ENCODE results near the gene SLC52A3. TPM values are rescaled to one million over a fixed set of nuclear protein-coding genes. Genes with fewer than 3 reads are reported as not detected.

Gene SLC52A3
- total RNA-seq, 1 donor from 2014 or later = 0.38 TPM

DNA sequence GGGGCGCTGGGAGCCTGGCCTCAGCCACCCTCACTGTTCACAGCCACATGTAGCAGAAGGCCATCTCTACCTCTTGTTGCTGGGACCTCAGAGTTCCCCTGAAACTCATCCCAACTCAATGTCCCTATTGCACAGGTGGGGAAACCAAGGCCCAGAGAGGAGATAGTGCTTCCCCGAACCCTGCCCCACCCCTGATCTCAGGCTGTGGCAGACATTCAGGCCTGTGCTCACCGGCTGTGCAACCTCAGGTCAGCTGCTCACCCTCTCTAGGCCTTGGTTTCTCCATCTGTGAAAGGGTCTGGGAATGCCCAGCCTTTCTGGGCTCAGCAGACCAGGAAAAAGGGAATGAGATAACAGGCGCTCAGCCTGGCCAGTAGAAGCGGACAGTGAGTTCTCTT lies 6.4 kb upstream of the SLC52A3 start:
- Mint-ChIP-seq H3K36me3 (ENCODE audit: insufficient read depth) (no peaks in the 10 kb centered on the region), H3K9me3 (ENCODE audit: low read depth) (no peaks in the 10 kb centered on the region), H3K27ac (no peak overlapping the region), H3K4me1 (ENCODE audit: low read depth) (peaks cover 23% of the 10 kb centered on the region), H3K27me3 (peaks cover 3% of the 10 kb centered on the region), H3K4me3 (ENCODE audit: low read depth) (no peak overlapping the region)
- TF ChIP-seq, protein P1, sequence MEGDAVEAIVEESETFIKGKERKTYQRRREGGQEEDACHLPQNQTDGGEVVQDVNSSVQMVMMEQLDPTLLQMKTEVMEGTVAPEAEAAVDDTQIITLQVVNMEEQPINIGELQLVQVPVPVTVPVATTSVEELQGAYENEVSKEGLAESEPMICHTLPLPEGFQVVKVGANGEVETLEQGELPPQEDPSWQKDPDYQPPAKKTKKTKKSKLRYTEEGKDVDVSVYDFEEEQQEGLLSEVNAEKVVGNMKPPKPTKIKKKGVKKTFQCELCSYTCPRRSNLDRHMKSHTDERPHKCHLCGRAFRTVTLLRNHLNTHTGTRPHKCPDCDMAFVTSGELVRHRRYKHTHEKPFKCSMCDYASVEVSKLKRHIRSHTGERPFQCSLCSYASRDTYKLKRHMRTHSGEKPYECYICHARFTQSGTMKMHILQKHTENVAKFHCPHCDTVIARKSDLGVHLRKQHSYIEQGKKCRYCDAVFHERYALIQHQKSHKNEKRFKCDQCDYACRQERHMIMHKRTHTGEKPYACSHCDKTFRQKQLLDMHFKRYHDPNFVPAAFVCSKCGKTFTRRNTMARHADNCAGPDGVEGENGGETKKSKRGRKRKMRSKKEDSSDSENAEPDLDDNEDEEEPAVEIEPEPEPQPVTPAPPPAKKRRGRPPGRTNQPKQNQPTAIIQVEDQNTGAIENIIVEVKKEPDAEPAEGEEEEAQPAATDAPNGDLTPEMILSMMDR (IDR thresholded peaks at IDR 0.05; ENCODE audit: unreplicated experiment) = no peak
- no peak for DNase-seq (ENCODE audit: low spot score, unreplicated experiment)

DNA sequence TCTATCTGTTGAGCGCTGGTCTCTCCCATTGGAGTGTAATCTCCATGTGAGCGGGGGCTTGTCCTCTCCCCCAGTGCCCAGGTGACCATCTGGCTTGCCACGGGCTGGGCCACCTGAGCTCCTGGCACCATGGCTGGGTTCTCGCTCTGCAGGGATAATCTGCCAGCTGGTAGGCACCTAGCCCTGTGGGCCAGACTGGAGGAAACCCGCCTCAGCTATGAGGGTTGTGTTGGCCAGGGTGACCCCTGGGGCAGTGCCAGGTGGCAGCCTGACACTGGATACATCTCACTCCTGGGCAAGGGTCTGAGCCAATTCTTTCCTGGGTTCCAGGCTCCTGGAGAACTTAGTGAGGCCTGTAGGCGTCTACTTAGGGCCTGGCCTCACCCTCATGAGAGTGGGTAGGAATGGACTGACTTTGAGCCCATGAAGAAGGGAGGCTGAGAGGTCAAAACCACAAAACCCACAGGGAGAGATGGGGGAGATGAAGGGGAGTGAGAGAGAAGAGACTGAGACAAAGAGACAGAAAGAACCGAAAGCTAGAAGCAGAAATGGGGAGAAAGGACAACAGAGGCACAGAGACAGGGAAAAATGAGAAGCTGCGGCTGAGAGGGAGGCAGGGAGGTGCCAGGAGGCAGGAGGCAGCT lies 5.8 kb upstream of the SLC52A3 start:
- TF ChIP-seq, protein P1 (IDR thresholded peaks at IDR 0.05; ENCODE audit: unreplicated experiment) = no peak
- DNase-seq (ENCODE audit: low spot score, unreplicated experiment) = no peak
- Mint-ChIP-seq H3K9me3 (ENCODE audit: low read depth) (no peaks in the 10 kb centered on the region), H3K4me3 (ENCODE audit: low read depth) (no peak overlapping the region), H3K27me3 (peaks cover 3% of the 10 kb centered on the region), H3K27ac (no peak overlapping the region), H3K36me3 (ENCODE audit: insufficient read depth) (no peaks in the 10 kb centered on the region), H3K4me1 (ENCODE audit: low read depth) (peaks cover 23% of the 10 kb centered on the region)

DNA sequence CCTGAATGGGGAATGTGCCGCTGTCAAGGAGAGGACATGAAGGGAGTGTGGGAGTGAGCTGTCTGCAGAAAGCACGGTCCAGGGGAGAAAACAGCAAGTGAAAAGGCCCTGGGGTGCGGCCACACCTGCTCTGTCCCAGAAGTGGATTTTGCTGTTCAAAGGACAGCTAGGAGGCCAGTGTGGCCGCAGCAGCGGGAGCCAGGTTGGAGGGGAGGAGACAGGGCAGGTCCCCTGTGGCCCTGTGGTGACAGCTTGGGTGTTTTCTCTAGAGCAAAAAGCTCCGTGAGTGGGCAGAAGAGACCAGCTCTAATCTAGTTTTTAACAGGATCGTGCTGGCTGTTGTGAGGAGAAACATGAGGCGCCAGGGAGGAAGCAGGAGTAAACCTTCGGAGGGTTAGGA lies 4.5 kb upstream of the SLC52A3 start:
- H3K4me1 Mint-ChIP-seq (ENCODE audit: low read depth) = peaks cover 23% of the 10 kb centered on the region
- TF ChIP-seq, protein P1 (IDR thresholded peaks at IDR 0.05; ENCODE audit: unreplicated experiment) = no peak
- no peak overlapping the region for H3K27ac Mint-ChIP-seq
- no peaks in the 10 kb centered on the region for H3K9me3 Mint-ChIP-seq (ENCODE audit: low read depth)
- no peak for DNase-seq (ENCODE audit: low spot score, unreplicated experiment)
- peaks cover 3% of the 10 kb centered on the region for H3K27me3 Mint-ChIP-seq
- no peak overlapping the region for H3K4me3 Mint-ChIP-seq (ENCODE audit: low read depth)
- no peaks in the 10 kb centered on the region for H3K36me3 Mint-ChIP-seq (ENCODE audit: insufficient read depth)

DNA sequence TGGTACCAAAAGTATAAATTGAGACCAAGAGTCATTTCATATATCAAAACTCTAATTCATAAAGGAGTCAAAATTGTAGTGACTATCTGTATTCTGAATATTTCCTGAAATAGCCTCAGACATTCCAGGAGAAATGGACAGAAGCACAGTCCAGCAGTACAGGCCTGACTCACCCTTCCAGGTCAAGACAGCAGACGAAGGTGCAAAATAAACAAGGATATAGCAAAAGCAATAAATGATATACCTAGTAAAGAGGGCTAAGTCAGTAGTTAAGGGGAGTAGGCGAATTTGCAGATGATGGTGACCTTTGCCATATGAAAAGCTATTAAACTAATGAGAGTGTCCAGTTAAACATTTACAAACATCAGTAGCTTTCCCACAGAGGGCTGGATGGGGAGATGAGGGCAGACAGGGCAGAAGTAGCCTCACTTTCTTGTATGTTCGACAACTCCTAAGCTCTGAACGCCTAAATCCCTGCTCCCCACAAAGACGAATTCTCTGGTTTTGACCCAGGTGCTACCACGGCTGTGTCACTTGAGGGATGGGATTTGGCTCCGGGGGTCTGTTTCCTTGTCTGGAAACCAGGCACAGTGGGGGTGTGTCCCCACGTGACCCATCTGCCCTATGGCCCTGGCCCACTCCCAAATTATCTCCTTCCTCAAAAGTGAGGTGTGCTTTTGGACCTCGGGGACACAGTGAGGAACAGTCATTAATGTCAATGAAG lies 3.6 kb upstream of the SLC52A3 start:
- no peaks in the 10 kb centered on the region for H3K9me3 Mint-ChIP-seq (ENCODE audit: low read depth)
- peaks cover 18% of the 10 kb centered on the region for H3K4me1 Mint-ChIP-seq (ENCODE audit: low read depth)
- H3K36me3 Mint-ChIP-seq (ENCODE audit: insufficient read depth) = no peaks in the 10 kb centered on the region
- no peak for DNase-seq (ENCODE audit: low spot score, unreplicated experiment)
- no peak overlapping the region for H3K4me3 Mint-ChIP-seq (ENCODE audit: low read depth)
- H3K27ac Mint-ChIP-seq = no peak overlapping the region
- H3K27me3 Mint-ChIP-seq = peaks cover 3% of the 10 kb centered on the region
- TF ChIP-seq, protein P1 (IDR thresholded peaks at IDR 0.05; ENCODE audit: unreplicated experiment) = no peak

DNA sequence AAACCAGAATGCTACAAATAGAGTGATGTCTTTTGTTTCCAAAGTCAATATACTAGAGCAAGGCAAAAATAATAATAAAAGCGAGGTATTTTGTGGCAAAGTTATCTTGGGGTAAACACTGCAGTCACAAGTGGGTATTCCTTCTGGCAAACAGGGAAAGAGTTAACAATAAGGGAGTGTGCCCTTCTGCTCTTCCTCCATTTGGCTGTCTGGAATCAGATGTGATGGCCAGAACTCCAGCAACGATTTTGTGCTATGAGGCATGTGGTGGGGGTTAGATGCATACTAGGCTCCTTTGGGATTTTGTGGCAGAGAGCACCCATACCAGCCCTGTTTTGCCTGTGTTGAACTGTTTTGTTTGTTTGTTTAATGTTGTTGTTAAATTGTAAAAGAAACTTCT lies 2.4 kb upstream of the SLC52A3 start:
- no peaks in the 10 kb centered on the region for H3K36me3 Mint-ChIP-seq (ENCODE audit: insufficient read depth)
- TF ChIP-seq, protein P1 (IDR thresholded peaks at IDR 0.05; ENCODE audit: unreplicated experiment) = no peak
- H3K4me1 Mint-ChIP-seq (ENCODE audit: low read depth) = peaks cover 16% of the 10 kb centered on the region
- no peaks in the 10 kb centered on the region for H3K9me3 Mint-ChIP-seq (ENCODE audit: low read depth)
- no peak overlapping the region for H3K4me3 Mint-ChIP-seq (ENCODE audit: low read depth)
- DNase-seq (ENCODE audit: low spot score, unreplicated experiment) = no peak
- no peak overlapping the region for H3K27ac Mint-ChIP-seq
- H3K27me3 Mint-ChIP-seq = peaks cover 3% of the 10 kb centered on the region
